ENCODE measurements around the gene COL27A1.

GRCh38 chr9:114274217-114274616 lies 118.9 kb downstream of the COL27A1 start:
- no peak for TF ChIP-seq PBX3 (IDR thresholded peaks at IDR 0.05)
- no peak for TF ChIP-seq MAX (IDR thresholded peaks at IDR 0.05; ENCODE audit: low read depth)
- no peak for TF ChIP-seq CTCF (IDR thresholded peaks at IDR 0.05)
- TF ChIP-seq POLR2AphosphoS5 (IDR thresholded peaks at IDR 0.05; ENCODE audit: low read depth, low read length): no peak
- TF ChIP-seq JUND (IDR thresholded peaks at IDR 0.05): no peak
- TF ChIP-seq RXRA (IDR thresholded peaks at IDR 0.05; ENCODE audit: borderline replicate concordance, low read depth): no peak
- TF ChIP-seq RCOR1 (IDR thresholded peaks at IDR 0.05; ENCODE audit: low read length): no peak
- TF ChIP-seq EZH2phosphoT487 (IDR thresholded peaks at IDR 0.05; ENCODE audit: borderline replicate concordance, low read depth): no peak
- no peak for TF ChIP-seq EP300 (IDR thresholded peaks at IDR 0.05; ENCODE audit: borderline replicate concordance in 1 of 2, low read depth in 1 of 2, low read length in 1 of 2)
- no peak for TF ChIP-seq USF2 (IDR thresholded peaks at IDR 0.05; ENCODE audit: borderline replicate concordance, low read depth, low read length)
- TF ChIP-seq SIN3A (IDR thresholded peaks at IDR 0.05; ENCODE audit: borderline replicate concordance, low read depth, low read length): no peak
- TF ChIP-seq TEAD4 (IDR thresholded peaks at IDR 0.05; ENCODE audit: borderline replicate concordance, insufficient read depth): no peak
- TF ChIP-seq FOXJ3 (CRISPR knock-in tag; IDR thresholded peaks at IDR 0.05): no peak
- TF ChIP-seq RAD21 (IDR thresholded peaks at IDR 0.05; ENCODE audit: low read length): no peak
